Tibial nerve (tissue), 4 donors: ENCODE data around the gene SCN3B. TPM values are rescaled to one million over a fixed set of nuclear protein-coding genes. Genes with fewer than 3 reads are reported as not detected.

Experiments
- DNase-seq, 2 donors: peaks; one replicate each; pipeline ENCODE4 v3.0.0-alpha.2; 2019; ENCODE audit warnings: low spot score in 2 of 2
- H3K27ac ChIP-seq, 4 donors: fragments of 200-600 bp; sonication (generic) in 3 of 4; one replicate each; pipeline ENCODE4 v1.5.1; 2017 to 2019; ENCODE audit warnings: mild to moderate bottlenecking in 1 of 4
- H3K27me3 ChIP-seq, 2 donors: fragments of 200-600 bp; sonication (generic) in 1 of 2; one replicate each; pipeline versions ENCODE4 v1.5.1 to v1.6.0; 2017 to 2019
- H3K36me3 ChIP-seq, 3 donors: fragments of 200-600 bp; sonication (generic); one replicate each; pipeline ENCODE4 v1.5.1; 2018 to 2019
- H3K4me1 ChIP-seq, 4 donors: fragments of 200-600 bp; sonication (generic) in 3 of 4; one replicate each; pipeline ENCODE4 v1.5.1; 2017 to 2019
- H3K4me3 ChIP-seq, 4 donors: fragments of 200-600 bp; sonication (generic) in 3 of 4; one replicate each; pipeline ENCODE4 v1.5.1; 2017 to 2019; ENCODE audit warnings: mild to moderate bottlenecking in 1 of 4, moderate library complexity in 1 of 4
- H3K9me3 ChIP-seq, 4 donors: fragments of 200-600 bp; sonication (generic) in 3 of 4; one replicate each; pipeline ENCODE4 v1.5.1; 2017 to 2019
- CTCF ChIP-seq, 5 experiments: fragments of 200-600 bp in 3 of 5; fragments of 450-650 bp in 2 of 5; sonication (generic) in 3 of 5; IDR thresholded peaks; one replicate each; pipeline ENCODE4 v1.5.1; 2016 to 2019; ENCODE audit warnings: antibody characterized with exemption in 5 of 5, mild to moderate bottlenecking in 3 of 5, moderate library complexity in 2 of 5
- EP300 ChIP-seq, 2 donors: sonication (generic); formaldehyde crosslinking; IDR thresholded peaks; one replicate each; pipeline ENCODE4 v1.6.1; 2017; ENCODE audit warnings: antibody characterized with exemption in 2 of 2, mild to moderate bottlenecking in 1 of 2
- POLR2A ChIP-seq, 2 donors: fragments of 450-650 bp; IDR thresholded peaks; one replicate each; pipeline ENCODE4 v1.6.1; 2017; ENCODE audit warnings: antibody characterized with exemption in 2 of 2, mild to moderate bottlenecking in 2 of 2, moderate library complexity in 2 of 2
- WGBS, 2 donors: methylation state at CpG; one replicate each; pipeline ENCODE4 v1.1.5; 2018; 5-methylcytosine and 5-hydroxymethylcytosine counted together
- total RNA-seq, 4 donors: library from RNA; depleted of rRNA; stranded (reverse); fragments of >200 nt; gene quantifications; one replicate each; pipeline ENCODE4 v1.1.0, GENCODE V29; 2016

Gene SCN3B
- total RNA-seq, 4 donors from 2014 or later, result under 0.01 to 3.6 (median 1.3) TPM

- no peaks in the 10 kb centered on the region for H3K9me3 ChIP-seq
- TF ChIP-seq POLR2A (IDR thresholded peaks at IDR 0.05) (no peak), EP300 (IDR thresholded peaks at IDR 0.05) (no peak), CTCF (IDR thresholded peaks at IDR 0.05) (no peak)
- H3K27me3 ChIP-seq, result no peaks in the 10 kb centered on the region
- no peak overlapping the region for H3K27ac ChIP-seq
- H3K4me1 ChIP-seq, result peaks cover 0 to 16% (median 4%) of the 10 kb centered on the region in 4 donors
- H3K4me3 ChIP-seq, result no peak overlapping the region
- no peaks in the 10 kb centered on the region for H3K36me3 ChIP-seq
- 85% methylated on average over 13 to 14 of the region's 14 CpGs for WGBS, 2 donors
- no peak for DNase-seq
Observed at GRCh38 chr11:123588117-123588863, 66.1 kb downstream of the SCN3B start.

GRCh38 chr11:123587559-123587958, 66.9 kb downstream of the SCN3B start:
- DNase-seq, result no peak
- WGBS, 2 donors, result 90 to 91% methylated on average over 6 of the region's 6 CpGs
- Histone ChIP-seq H3K9me3 (no peaks in the 10 kb centered on the region), H3K4me3 (no peak overlapping the region), H3K27ac (peak overlapping the region in 1 of 4 donors; percentile 59), H3K27me3 (no peaks in the 10 kb centered on the region), H3K4me1 (peaks cover 0 to 16% (median 4%) of the 10 kb centered on the region in 4 donors), H3K36me3 (no peaks in the 10 kb centered on the region)
- no peak for TF ChIP-seq CTCF (IDR thresholded peaks at IDR 0.05)
- no peak for TF ChIP-seq POLR2A (IDR thresholded peaks at IDR 0.05)
- no peak for TF ChIP-seq EP300 (IDR thresholded peaks at IDR 0.05)

GRCh38 chr11:123587044-123587443, 67.4 kb downstream of the SCN3B start:
- no peak for TF ChIP-seq CTCF (IDR thresholded peaks at IDR 0.05)

GRCh38 chr11:123586568-123586967, 67.9 kb downstream of the SCN3B start:
- no peak overlapping the region for H3K4me3 ChIP-seq
- H3K27me3 ChIP-seq, result no peaks in the 10 kb centered on the region
- no peak for TF ChIP-seq POLR2A (IDR thresholded peaks at IDR 0.05)
- TF ChIP-seq EP300 (IDR thresholded peaks at IDR 0.05), result no peak
- TF ChIP-seq CTCF (IDR thresholded peaks at IDR 0.05), result no peak
- no peak overlapping the region for H3K27ac ChIP-seq
- H3K36me3 ChIP-seq, result no peaks in the 10 kb centered on the region
- 78 to 83% methylated on average over 8 of the region's 8 CpGs for WGBS, 2 donors
- no peaks in the 10 kb centered on the region for H3K9me3 ChIP-seq
- H3K4me1 ChIP-seq, result peaks cover 0 to 16% (median 4%) of the 10 kb centered on the region in 4 donors
- no peak for DNase-seq

More at GRCh38 chr11:123587044-123587443, 67.4 kb downstream of the SCN3B start:
- 94 to 100% methylated on average over 2 of the region's 2 CpGs for WGBS, 2 donors
- Histone ChIP-seq H3K4me1 (peaks cover 0 to 16% (median 4%) of the 10 kb centered on the region in 4 donors), H3K4me3 (no peak overlapping the region), H3K27ac (peak overlapping the region in 1 of 4 donors; percentile 59), H3K36me3 (no peaks in the 10 kb centered on the region), H3K27me3 (no peaks in the 10 kb centered on the region), H3K9me3 (no peaks in the 10 kb centered on the region)
- no peak for DNase-seq

- no peak for DNase-seq
- H3K4me1 ChIP-seq, result peaks cover 0 to 13% (median 4%) of the 10 kb centered on the region in 4 donors
- no peak overlapping the region for H3K27ac ChIP-seq
- no peak for TF ChIP-seq POLR2A (IDR thresholded peaks at IDR 0.05)
- H3K36me3 ChIP-seq, result no peaks in the 10 kb centered on the region
- H3K4me3 ChIP-seq, result no peak overlapping the region
- H3K27me3 ChIP-seq, result no peaks in the 10 kb centered on the region
- 56 to 62% methylated on average over 5 of the region's 5 CpGs for WGBS, 2 donors
- H3K9me3 ChIP-seq, result no peaks in the 10 kb centered on the region
Observed at GRCh38 chr11:123585706-123586105, 68.7 kb downstream of the SCN3B start.
